Common myeloid progenitor, CD34-positive (primary cell): ENCODE results near the gene SMAD7.
A peak's percentile ranks its signal among the peaks of the same experiment; 100 is the strongest.

Experiments used
- CTCF ChIA-PET: fragments of 350-600 bp; sonication (Branson Sonifier 250); formaldehyde crosslinking; loops from one replicate; lab custom pipeline; 2021; ENCODE audit warnings: antibody characterized with exemption; lab: Charles Lee
- POLR2A ChIA-PET: fragments of 350-600 bp; sonication (Branson Sonifier 250); formaldehyde crosslinking; loops from one replicate; lab custom pipeline; 2021; ENCODE audit warnings: antibody characterized with exemption; lab: Charles Lee
- DNase-seq, 3 donors: peaks; one replicate each; pipeline versions ENCODE4 v3.0.0 to v3.0.0-alpha.2; 2013
- H3K27ac ChIP-seq, 2 experiments: 1 replicate in 1 of 2; 2 replicates in 1 of 2; pipeline ENCODE4 v1.7.0; 2013; ENCODE audit warnings: inconsistent platforms in 2 of 2, low read length in 2 of 2, mild to moderate bottlenecking in 2 of 2, low read depth in 1 of 2, moderate library complexity in 1 of 2; ENCODE audit not compliant: severe bottlenecking in 2 of 2, insufficient read depth in 1 of 2, poor library complexity in 1 of 2
- H3K27me3 ChIP-seq, 5 experiments: replicated peaks in 2 of 5; 1 replicate in 3 of 5; 2 replicates in 2 of 5; pipeline versions ENCODE4 v1.6.1 to v1.7.0; 2013; ENCODE audit warnings: low read length in 4 of 5, mild to moderate bottlenecking in 2 of 5, moderate library complexity in 2 of 5, inconsistent platforms in 1 of 5; ENCODE audit not compliant: insufficient read depth in 5 of 5, control insufficient read depth in 4 of 5
- H3K36me3 ChIP-seq, 4 experiments: 1 replicate in 2 of 4; 2 replicates in 2 of 4; pipeline versions ENCODE4 v1.6.1 to v1.7.0; 2013; ENCODE audit warnings: low read length in 3 of 4, control low read depth in 1 of 4, mild to moderate bottlenecking in 1 of 4; ENCODE audit not compliant: control insufficient read depth in 4 of 4, insufficient read depth in 4 of 4
- H3K4me1 ChIP-seq, 4 experiments: 1 replicate in 3 of 4; 2 replicates in 1 of 4; pipeline versions ENCODE4 v1.6.1 to v1.7.1; 2013; ENCODE audit warnings: low read length in 3 of 4, mild to moderate bottlenecking in 3 of 4, control low read depth in 1 of 4, inconsistent platforms in 1 of 4, moderate library complexity in 1 of 4; ENCODE audit not compliant: control insufficient read depth in 4 of 4, insufficient read depth in 4 of 4; ENCODE audit errors: control extremely low read depth in 1 of 4
- H3K4me3 ChIP-seq, 7 experiments: 1 replicate in 4 of 7; 2 replicates in 3 of 7; pipeline versions ENCODE4 v1.5.1 to v1.7.0; 2013; ENCODE audit warnings: mild to moderate bottlenecking in 7 of 7, low read length in 6 of 7, moderate library complexity in 6 of 7, inconsistent platforms in 2 of 7, low read depth in 2 of 7, control low read depth in 1 of 7; ENCODE audit not compliant: insufficient read depth in 4 of 7, control insufficient read depth in 1 of 7; ENCODE audit errors: extremely low read depth in 1 of 7
- H3K9me3 ChIP-seq, 5 experiments: 1 replicate in 4 of 5; 2 replicates in 1 of 5; pipeline versions ENCODE4 v1.6.1 to v1.7.1; 2013; ENCODE audit warnings: low read length in 4 of 5, mild to moderate bottlenecking in 2 of 5, inconsistent platforms in 1 of 5, low read depth in 1 of 5, moderate library complexity in 1 of 5; ENCODE audit not compliant: control insufficient read depth in 4 of 5, insufficient read depth in 2 of 5; ENCODE audit errors: control extremely low read depth in 1 of 5
- whole genome bisulfite sequencing: methylation state at CpG from one replicate; pipeline ENCODE4 v1.1.5; 2013; ENCODE audit not compliant: insufficient coverage; 5-methylcytosine and 5-hydroxymethylcytosine counted together

Gene SMAD7

DNA sequence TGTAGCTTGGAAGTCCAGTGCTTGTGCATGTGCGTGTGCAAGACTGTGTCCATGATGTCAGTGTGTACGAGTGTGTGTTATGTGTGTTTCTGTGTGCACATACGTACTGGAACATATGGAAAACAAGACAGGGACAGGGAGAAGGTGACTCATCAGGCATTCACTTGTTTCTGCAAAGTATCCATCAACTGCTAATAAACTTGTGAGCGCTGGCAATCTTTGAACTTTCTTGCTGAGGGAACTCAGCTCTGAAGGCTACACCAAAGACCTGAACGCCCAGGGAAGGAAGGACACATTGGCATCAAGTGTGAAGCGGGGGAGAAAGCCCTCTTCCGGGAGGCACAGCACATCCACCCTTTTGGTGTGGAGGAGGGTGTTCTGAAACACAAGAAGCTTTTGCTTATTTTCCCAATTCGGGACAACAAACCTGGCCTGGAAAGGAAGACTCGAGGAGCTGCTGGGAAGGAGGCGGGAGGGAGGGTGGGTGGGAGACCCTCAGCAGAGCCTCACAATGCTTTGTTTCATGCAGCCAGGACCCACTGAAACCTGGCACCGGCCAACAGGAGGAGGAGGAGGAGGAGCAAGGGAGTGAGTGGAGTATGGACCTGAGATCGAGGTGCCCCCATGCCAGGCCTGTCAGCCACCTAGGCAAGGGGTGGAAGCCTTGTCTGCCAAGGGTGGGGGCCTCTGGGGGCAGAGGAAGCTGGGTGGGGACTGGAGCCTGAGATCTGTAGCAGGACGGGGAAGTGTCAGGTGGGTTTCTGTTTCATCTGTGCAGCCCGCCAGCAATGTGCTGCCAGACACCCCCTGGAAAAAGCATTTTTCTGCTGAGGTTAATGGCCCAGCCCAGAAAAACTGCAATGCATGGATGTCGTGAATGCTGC is 26.8 kb downstream of the SMAD7 start:
- Histone ChIP-seq H3K36me3 (peaks cover 0 to 14% (median 0%) of the 10 kb centered on the region in 4 experiments), H3K27me3 (peaks cover 0 to 10% (median 0%) of the 10 kb centered on the region in 5 experiments), H3K4me3 (no peak overlapping the region), H3K9me3 (no peaks in the 10 kb centered on the region), H3K27ac (no peak overlapping the region), H3K4me1 (peaks cover 10 to 69% (median 58%) of the 10 kb centered on the region in 4 experiments)
- POLR2A ChIA-PET: interaction anchor here (0.6 to 2.6 kb wide), 4 partner anchors 10 to 120 kb away, joined by 3 to 12 read pairs (median 5); no protein-coding TSS in a partner anchor
- WGBS: 61% methylated on average over 11 of the region's 15 CpGs
- CTCF ChIA-PET: interaction anchor here (0.7 to 2.8 kb wide), 12 partner anchors 9 to 246 kb away, joined by 3 to 17 read pairs (median 4); no protein-coding TSS in a partner anchor
- DNase-seq: peak in 2 of 3 donors; percentile 62 to 65

DNA sequence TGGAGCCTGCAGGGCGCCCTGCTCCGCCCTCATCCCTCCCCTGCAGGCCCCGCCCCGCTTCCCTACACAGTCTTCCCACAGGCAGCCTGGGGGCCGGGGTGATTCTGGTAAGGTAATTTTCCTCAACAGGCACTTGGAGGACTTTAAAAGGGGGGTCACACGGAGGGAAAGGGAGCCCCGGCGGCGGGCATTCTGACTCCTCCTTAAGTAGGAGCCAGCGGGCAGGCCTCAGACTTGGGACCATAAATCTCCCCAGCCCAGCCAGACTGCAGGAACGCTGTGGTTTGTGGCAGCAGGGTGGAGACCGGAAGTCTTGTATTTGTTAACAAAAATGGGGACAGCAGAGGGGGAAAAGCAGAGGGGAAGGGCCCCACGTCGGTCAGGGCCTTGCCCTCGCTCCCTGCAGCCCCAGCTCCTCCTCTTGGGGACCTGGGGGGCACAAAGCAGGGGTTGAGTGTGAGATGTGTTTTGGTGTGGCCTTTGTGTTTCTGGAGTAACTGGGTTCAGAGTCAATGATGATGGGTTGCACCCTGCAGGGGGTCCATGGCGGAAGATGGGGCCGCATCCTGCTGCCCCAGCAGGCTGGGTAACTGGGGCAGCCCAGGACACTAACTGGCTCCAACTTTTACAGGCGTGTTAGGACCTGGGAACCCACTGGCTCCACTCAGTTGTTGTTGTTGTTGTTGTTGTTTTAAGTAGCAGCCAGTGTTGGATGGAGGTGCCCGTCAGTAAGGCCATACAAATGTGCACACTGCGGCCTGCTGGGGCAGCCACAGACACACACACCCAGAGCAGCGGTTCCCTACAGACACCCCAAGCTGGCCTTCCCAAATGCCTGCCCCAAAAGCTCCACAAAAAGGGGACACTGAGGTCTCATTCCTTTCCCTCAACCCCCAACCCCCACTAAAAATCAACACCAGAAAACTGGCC is 27.7 kb downstream of the SMAD7 start:
- WGBS: 14% methylated on average over 15 of the region's 21 CpGs
- Histone ChIP-seq H3K9me3 (no peaks in the 10 kb centered on the region), H3K36me3 (peaks cover 0 to 14% (median 0%) of the 10 kb centered on the region in 4 experiments), H3K4me3 (peak overlapping the region in 4 of 7 experiments; percentile 3 to 39 (median 37)), H3K27me3 (peaks cover 0 to 10% (median 0%) of the 10 kb centered on the region in 5 experiments), H3K4me1 (peaks cover 7 to 59% (median 48%) of the 10 kb centered on the region in 4 experiments), H3K27ac (no peak overlapping the region)
- ChIA-PET CTCF (interaction anchor here (0.7 to 2.8 kb wide), 7 partner anchors 10 to 315 kb away, joined by 3 to 17 read pairs (median 5); no protein-coding TSS in a partner anchor), POLR2A (interaction anchor here (0.6 to 2.6 kb wide), 4 partner anchors 11 to 121 kb away, joined by 3 to 12 read pairs (median 6); no protein-coding TSS in a partner anchor)
- peak; percentile 74 to 89 (median 84) for DNase-seq

DNA sequence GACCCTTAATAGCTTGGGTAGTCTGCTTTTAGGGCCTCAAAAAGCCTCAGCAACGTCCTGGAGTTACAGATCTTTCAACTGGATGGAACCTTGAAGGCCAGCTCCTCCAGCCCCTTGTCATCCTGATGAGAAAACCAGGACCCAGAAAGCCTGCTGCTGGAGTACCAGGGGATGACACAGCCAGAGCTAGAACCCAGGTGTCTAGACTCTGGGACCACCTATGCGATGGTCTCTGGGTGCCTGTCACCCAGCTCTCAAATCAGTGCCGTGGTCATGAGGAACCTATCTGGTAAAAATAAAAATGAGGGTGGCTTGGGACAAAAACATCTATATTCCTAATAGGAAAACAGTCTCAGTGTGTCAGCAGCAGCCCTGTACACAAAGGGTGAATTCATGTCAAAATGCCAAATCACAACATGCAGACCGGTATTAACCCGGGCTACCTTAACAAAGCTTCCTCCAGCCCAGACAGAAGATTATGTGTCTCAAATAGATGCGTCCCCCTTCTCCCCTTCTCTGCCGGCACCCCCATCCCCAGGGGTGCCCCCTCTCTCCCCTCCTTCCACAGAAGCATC is 28.5 kb downstream of the SMAD7 start:
- 38% methylated on average over 6 of the region's 7 CpGs for WGBS
- peaks cover 7 to 58% (median 47%) of the 10 kb centered on the region in 4 experiments for H3K4me1 ChIP-seq
- peak overlapping the region in 4 of 7 experiments; percentile 3 to 39 (median 37) for H3K4me3 ChIP-seq

DNA sequence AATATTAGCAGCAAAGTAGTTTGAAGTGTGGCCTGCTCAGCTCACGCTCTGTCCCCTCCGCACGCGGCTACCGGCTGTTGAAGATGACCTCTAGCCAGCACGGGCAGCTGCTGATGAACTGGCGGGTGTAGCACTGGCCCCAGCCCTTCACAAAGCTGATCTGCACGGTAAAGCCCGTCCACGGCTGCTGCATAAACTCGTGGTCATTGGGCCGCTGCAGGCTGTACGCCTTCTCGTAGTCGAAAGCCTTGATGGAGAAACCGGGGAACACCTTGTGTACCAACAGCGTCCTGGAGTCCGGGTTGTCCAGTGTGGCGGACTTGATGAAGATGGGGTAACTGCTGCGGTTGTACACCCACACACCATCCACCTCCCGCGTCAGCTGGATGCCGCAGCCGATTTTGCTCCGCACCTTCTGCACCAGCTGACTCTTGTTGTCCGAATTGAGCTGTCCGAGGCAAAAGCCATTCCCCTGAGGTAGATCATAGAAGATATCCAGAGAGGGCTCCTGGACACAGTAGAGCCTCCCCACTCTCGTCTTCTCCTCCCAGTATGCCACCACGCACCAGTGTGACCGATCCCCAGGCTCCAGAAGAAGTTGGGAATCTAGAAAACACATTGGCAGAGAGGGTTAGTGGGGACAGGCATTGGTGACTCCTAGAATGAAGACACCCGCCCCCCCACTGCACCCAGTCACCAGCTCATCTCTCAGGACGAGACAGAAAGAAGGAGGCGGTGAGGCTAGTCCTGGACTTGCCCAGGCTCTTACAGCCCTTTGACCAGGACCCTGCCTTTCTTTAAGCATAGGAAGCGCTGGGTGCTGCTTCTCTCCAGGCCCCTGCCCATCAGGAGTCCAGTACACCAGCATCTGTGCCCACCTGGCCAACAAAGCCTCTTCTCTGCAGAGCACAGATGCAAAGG is 29.2 kb downstream of the SMAD7 start:
- H3K27me3 ChIP-seq: peaks cover 0 to 8% (median 0%) of the 10 kb centered on the region in 5 experiments
- no peaks in the 10 kb centered on the region for H3K9me3 ChIP-seq
- ChIA-PET POLR2A (interaction anchor here (1.9 to 2.1 kb wide), 2 partner anchors 27 to 31 kb away, joined by 5 to 7 read pairs; no protein-coding TSS in a partner anchor), CTCF (interaction anchor here (0.9 to 2.1 kb wide), 6 partner anchors 8 to 317 kb away, joined by 3 to 7 read pairs (median 4); no protein-coding TSS in a partner anchor)
- no peak for DNase-seq
- WGBS: 96% methylated on average over 31 of the region's 34 CpGs
- H3K27ac ChIP-seq: no peak overlapping the region
- peaks cover 0 to 54% (median 41%) of the 10 kb centered on the region in 4 experiments for H3K4me1 ChIP-seq
- H3K4me3 ChIP-seq: no peak overlapping the region
- peaks cover 0 to 14% (median 0%) of the 10 kb centered on the region in 4 experiments for H3K36me3 ChIP-seq

More for the DNA sequence above, 28.5 kb downstream of the SMAD7 start:
- DNase-seq: peak in 2 of 3 donors; percentile 23 to 32
- peaks cover 0 to 9% (median 0%) of the 10 kb centered on the region in 5 experiments for H3K27me3 ChIP-seq
- no peak overlapping the region for H3K27ac ChIP-seq
- CTCF ChIA-PET: interaction anchor here (0.9 to 2.1 kb wide), 5 partner anchors 8 to 316 kb away, joined by 3 to 7 read pairs (median 4); no protein-coding TSS in a partner anchor
- POLR2A ChIA-PET: interaction anchor here (1.9 to 2.1 kb wide), 2 partner anchors 26 to 30 kb away, joined by 5 to 7 read pairs; no protein-coding TSS in a partner anchor
- peaks cover 0 to 14% (median 0%) of the 10 kb centered on the region in 4 experiments for H3K36me3 ChIP-seq
- H3K9me3 ChIP-seq: no peaks in the 10 kb centered on the region

DNA sequence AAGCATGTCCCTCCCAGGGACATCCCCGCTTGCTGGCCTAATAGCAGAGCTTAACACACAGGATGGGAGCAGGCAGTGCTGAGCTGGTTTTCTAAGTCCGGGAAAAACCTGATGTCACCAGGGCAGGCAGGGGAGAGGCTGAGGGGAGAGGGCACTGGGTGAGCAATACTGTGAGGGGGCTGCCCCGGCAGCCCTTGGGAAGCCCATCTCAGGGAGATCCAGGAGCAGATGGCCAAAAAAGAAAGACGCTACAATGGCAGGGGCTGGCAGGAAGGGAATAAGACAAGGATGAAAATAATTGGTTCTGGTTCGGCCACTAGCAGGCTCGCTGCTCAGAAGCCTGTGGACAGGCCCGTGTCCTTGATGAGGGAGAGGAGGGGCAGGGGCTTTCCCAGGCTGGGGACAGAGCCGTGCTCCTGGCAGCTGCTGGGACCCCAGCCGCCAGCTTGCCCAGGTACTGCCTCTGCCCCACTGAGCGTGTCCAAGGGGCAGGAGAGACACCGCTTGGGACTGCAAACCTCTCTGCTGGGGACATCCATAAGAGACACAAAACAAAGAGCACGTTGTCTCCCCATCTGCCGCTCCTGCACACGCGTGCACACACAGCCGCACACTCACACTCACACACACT is 30.2 kb downstream of the SMAD7 start:
- POLR2A ChIA-PET: interaction anchor here (0.7 to 1.4 kb wide), 2 partner anchors 20 to 31 kb away, joined by 3 read pairs; no protein-coding TSS in a partner anchor
- Histone ChIP-seq H3K27me3 (peaks cover 0 to 4% (median 0%) of the 10 kb centered on the region in 5 experiments), H3K9me3 (no peaks in the 10 kb centered on the region), H3K36me3 (peaks cover 0 to 14% (median 0%) of the 10 kb centered on the region in 4 experiments), H3K4me1 (peaks cover 0 to 53% (median 39%) of the 10 kb centered on the region in 4 experiments), H3K4me3 (no peak overlapping the region), H3K27ac (no peak overlapping the region)
- DNase-seq: no peak
- WGBS: 95% methylated on average over 15 of the region's 16 CpGs
- CTCF ChIA-PET: interaction anchor here (0.8 to 1.7 kb wide), 4 partner anchors 9 to 143 kb away, joined by 3 read pairs; no protein-coding TSS in a partner anchor
